Measurements from ENCODE around the gene TES.

TES gene

GRCh38 chr7:116252249-116252648 lies 41.9 kb downstream of the TES start:
- no peaks in the 10 kb centered on the region for H3K9me3 ChIP-seq (ENCODE audit: control insufficient read depth in 5 of 5, low read length in 5 of 5)
- H3K36me3 ChIP-seq (ENCODE audit: control insufficient read depth in 5 of 5, insufficient read depth in 5 of 5, low read length in 5 of 5) = peaks cover 7 to 29% (median 10%) of the 10 kb centered on the region in 5 donors
- no peak overlapping the region for H3K27ac ChIP-seq (ENCODE audit: low read depth, low read length)
- no peak overlapping the region for H3K9ac ChIP-seq (ENCODE audit: low read length in 5 of 5)
- H3K4me1 ChIP-seq (ENCODE audit: control insufficient read depth in 5 of 5, insufficient read depth in 5 of 5, low read length in 5 of 5) = no peaks in the 10 kb centered on the region
- H3K27me3 ChIP-seq (ENCODE audit: control insufficient read depth in 5 of 5, insufficient read depth in 4 of 5, low read length in 5 of 5) = no peaks in the 10 kb centered on the region
- H3K4me3 ChIP-seq (ENCODE audit: low read depth in 1 of 5, low read length in 5 of 5) = no peak overlapping the region

GRCh38 chr7:116257156-116257555 lies 46.8 kb downstream of the TES start:
- no peaks in the 10 kb centered on the region for H3K9me3 ChIP-seq (ENCODE audit: control insufficient read depth in 5 of 5, low read length in 5 of 5)
- peaks cover 0 to 12% (median 5%) of the 10 kb centered on the region in 5 donors for H3K36me3 ChIP-seq (ENCODE audit: control insufficient read depth in 5 of 5, insufficient read depth in 5 of 5, low read length in 5 of 5)
- H3K9ac ChIP-seq (ENCODE audit: low read length in 5 of 5) = no peak overlapping the region
- H3K4me1 ChIP-seq (ENCODE audit: control insufficient read depth in 5 of 5, insufficient read depth in 5 of 5, low read length in 5 of 5) = peaks cover 0 to 10% (median 8%) of the 10 kb centered on the region in 5 donors
- H3K27ac ChIP-seq (ENCODE audit: low read depth, low read length) = no peak overlapping the region
- H3K27me3 ChIP-seq (ENCODE audit: control insufficient read depth in 5 of 5, insufficient read depth in 4 of 5, low read length in 5 of 5) = no peaks in the 10 kb centered on the region
- H3K4me3 ChIP-seq (ENCODE audit: low read depth in 1 of 5, low read length in 5 of 5) = no peak overlapping the region

GRCh38 chr7:116258734-116259133 lies 48.4 kb downstream of the TES start:
- Histone ChIP-seq H3K4me1 (ENCODE audit: control insufficient read depth in 5 of 5, insufficient read depth in 5 of 5, low read length in 5 of 5) (peaks cover 0 to 10% (median 8%) of the 10 kb centered on the region in 5 donors), H3K4me3 (ENCODE audit: low read depth in 1 of 5, low read length in 5 of 5) (no peak overlapping the region), H3K27ac (ENCODE audit: low read depth, low read length) (peak overlapping the region; percentile 81), H3K36me3 (ENCODE audit: control insufficient read depth in 5 of 5, insufficient read depth in 5 of 5, low read length in 5 of 5) (peaks cover 0 to 2% (median 1%) of the 10 kb centered on the region in 5 donors), H3K9me3 (ENCODE audit: control insufficient read depth in 5 of 5, low read length in 5 of 5) (no peaks in the 10 kb centered on the region), H3K27me3 (ENCODE audit: control insufficient read depth in 5 of 5, insufficient read depth in 4 of 5, low read length in 5 of 5) (no peaks in the 10 kb centered on the region), H3K9ac (ENCODE audit: low read length in 5 of 5) (no peak overlapping the region)

GRCh38 chr7:116259156-116259870 lies 49.0 kb downstream of the TES start:
- no peak overlapping the region for H3K9ac ChIP-seq (ENCODE audit: low read length in 5 of 5)
- no peaks in the 10 kb centered on the region for H3K27me3 ChIP-seq (ENCODE audit: control insufficient read depth in 5 of 5, insufficient read depth in 4 of 5, low read length in 5 of 5)
- H3K27ac ChIP-seq (ENCODE audit: low read depth, low read length) = peak overlapping the region; percentile 81
- H3K9me3 ChIP-seq (ENCODE audit: control insufficient read depth in 5 of 5, low read length in 5 of 5) = no peaks in the 10 kb centered on the region
- peaks cover 0 to 2% (median 0%) of the 10 kb centered on the region in 5 donors for H3K36me3 ChIP-seq (ENCODE audit: control insufficient read depth in 5 of 5, insufficient read depth in 5 of 5, low read length in 5 of 5)
- H3K4me3 ChIP-seq (ENCODE audit: low read depth in 1 of 5, low read length in 5 of 5) = no peak overlapping the region
- H3K4me1 ChIP-seq (ENCODE audit: control insufficient read depth in 5 of 5, insufficient read depth in 5 of 5, low read length in 5 of 5) = peaks cover 0 to 10% (median 8%) of the 10 kb centered on the region in 5 donors

GRCh38 chr7:116259871-116260440 lies 49.6 kb downstream of the TES start:
- H3K9ac ChIP-seq (ENCODE audit: low read length in 5 of 5) = no peak overlapping the region
- no peaks in the 10 kb centered on the region for H3K9me3 ChIP-seq (ENCODE audit: control insufficient read depth in 5 of 5, low read length in 5 of 5)
- H3K27ac ChIP-seq (ENCODE audit: low read depth, low read length) = peak overlapping the region; percentile 81
- peaks cover 0 to 10% (median 8%) of the 10 kb centered on the region in 5 donors for H3K4me1 ChIP-seq (ENCODE audit: control insufficient read depth in 5 of 5, insufficient read depth in 5 of 5, low read length in 5 of 5)
- H3K36me3 ChIP-seq (ENCODE audit: control insufficient read depth in 5 of 5, insufficient read depth in 5 of 5, low read length in 5 of 5) = peaks cover 0 to 2% (median 0%) of the 10 kb centered on the region in 5 donors
- H3K4me3 ChIP-seq (ENCODE audit: low read depth in 1 of 5, low read length in 5 of 5) = no peak overlapping the region
- H3K27me3 ChIP-seq (ENCODE audit: control insufficient read depth in 5 of 5, insufficient read depth in 4 of 5, low read length in 5 of 5) = no peaks in the 10 kb centered on the region

GRCh38 chr7:116261904-116262303 lies 51.6 kb downstream of the TES start:
- H3K36me3 ChIP-seq (ENCODE audit: control insufficient read depth in 5 of 5, insufficient read depth in 5 of 5, low read length in 5 of 5) = peaks cover 0 to 2% (median 0%) of the 10 kb centered on the region in 5 donors
- H3K4me1 ChIP-seq (ENCODE audit: control insufficient read depth in 5 of 5, insufficient read depth in 5 of 5, low read length in 5 of 5) = peaks cover 0 to 10% (median 8%) of the 10 kb centered on the region in 5 donors
- H3K9ac ChIP-seq (ENCODE audit: low read length in 5 of 5) = no peak overlapping the region
- H3K4me3 ChIP-seq (ENCODE audit: low read depth in 1 of 5, low read length in 5 of 5) = no peak overlapping the region
- H3K9me3 ChIP-seq (ENCODE audit: control insufficient read depth in 5 of 5, low read length in 5 of 5) = no peaks in the 10 kb centered on the region
- H3K27me3 ChIP-seq (ENCODE audit: control insufficient read depth in 5 of 5, insufficient read depth in 4 of 5, low read length in 5 of 5) = no peaks in the 10 kb centered on the region
- H3K27ac ChIP-seq (ENCODE audit: low read depth, low read length) = no peak overlapping the region

GRCh38 chr7:116265881-116266280 lies 55.5 kb downstream of the TES start:
- Histone ChIP-seq H3K4me3 (ENCODE audit: low read depth in 1 of 5, low read length in 5 of 5) (no peak overlapping the region), H3K9me3 (ENCODE audit: control insufficient read depth in 5 of 5, low read length in 5 of 5) (no peaks in the 10 kb centered on the region), H3K4me1 (ENCODE audit: control insufficient read depth in 5 of 5, insufficient read depth in 5 of 5, low read length in 5 of 5) (peaks cover 3 to 21% (median 11%) of the 10 kb centered on the region in 5 donors), H3K36me3 (ENCODE audit: control insufficient read depth in 5 of 5, insufficient read depth in 5 of 5, low read length in 5 of 5) (no peaks in the 10 kb centered on the region), H3K27me3 (ENCODE audit: control insufficient read depth in 5 of 5, insufficient read depth in 4 of 5, low read length in 5 of 5) (no peaks in the 10 kb centered on the region), H3K27ac (ENCODE audit: low read depth, low read length) (no peak overlapping the region), H3K9ac (ENCODE audit: low read length in 5 of 5) (no peak overlapping the region)

- H3K4me3 ChIP-seq (ENCODE audit: low read depth in 1 of 5, low read length in 5 of 5) = no peak overlapping the region
- no peaks in the 10 kb centered on the region for H3K36me3 ChIP-seq (ENCODE audit: control insufficient read depth in 5 of 5, insufficient read depth in 5 of 5, low read length in 5 of 5)
- peaks cover 8 to 37% (median 28%) of the 10 kb centered on the region in 5 donors for H3K4me1 ChIP-seq (ENCODE audit: control insufficient read depth in 5 of 5, insufficient read depth in 5 of 5, low read length in 5 of 5)
- no peaks in the 10 kb centered on the region for H3K27me3 ChIP-seq (ENCODE audit: control insufficient read depth in 5 of 5, insufficient read depth in 4 of 5, low read length in 5 of 5)
- peak overlapping the region; percentile 86 for H3K27ac ChIP-seq (ENCODE audit: low read depth, low read length)
- H3K9me3 ChIP-seq (ENCODE audit: control insufficient read depth in 5 of 5, low read length in 5 of 5) = no peaks in the 10 kb centered on the region
- H3K9ac ChIP-seq (ENCODE audit: low read length in 5 of 5) = no peak overlapping the region
These were observed 59.1 kb downstream of the TES start for GRCh38 chr7:116269466-116269865.

- H3K36me3 ChIP-seq (ENCODE audit: control insufficient read depth in 5 of 5, insufficient read depth in 5 of 5, low read length in 5 of 5) = no peaks in the 10 kb centered on the region
- peak overlapping the region; percentile 86 for H3K27ac ChIP-seq (ENCODE audit: low read depth, low read length)
- H3K9ac ChIP-seq (ENCODE audit: low read length in 5 of 5) = peak overlapping the region in 3 of 5 donors; percentile 12 to 63 (median 19)
- H3K27me3 ChIP-seq (ENCODE audit: control insufficient read depth in 5 of 5, insufficient read depth in 4 of 5, low read length in 5 of 5) = no peaks in the 10 kb centered on the region
- H3K4me3 ChIP-seq (ENCODE audit: low read depth in 1 of 5, low read length in 5 of 5) = peak overlapping the region in 2 of 5 donors; percentile 3 to 18
- peaks cover 8 to 37% (median 28%) of the 10 kb centered on the region in 5 donors for H3K4me1 ChIP-seq (ENCODE audit: control insufficient read depth in 5 of 5, insufficient read depth in 5 of 5, low read length in 5 of 5)
- H3K9me3 ChIP-seq (ENCODE audit: control insufficient read depth in 5 of 5, low read length in 5 of 5) = no peaks in the 10 kb centered on the region
These were observed 61.0 kb downstream of the TES start for GRCh38 chr7:116271161-116271913.
